Stimulated activated CD4-positive, alpha-beta T cell treated with anti-CD3 and anti-CD28 coated beads, Interleukin-2, amount 100 ng/mL, for 4 hours (primary cell): ENCODE measurements around the gene ZNF648.
"Not testable (repeated sequence)": the region's sequence is repeated elsewhere in the genome, so short reads cannot be mapped to it uniquely, and the experiment has no call there.

Source experiments
- DNase-seq: peaks from one replicate; pipeline ENCODE4 v3.0.0-alpha.2; 2020; ENCODE audit warnings: low read depth

The ZNF648 gene

DNA sequence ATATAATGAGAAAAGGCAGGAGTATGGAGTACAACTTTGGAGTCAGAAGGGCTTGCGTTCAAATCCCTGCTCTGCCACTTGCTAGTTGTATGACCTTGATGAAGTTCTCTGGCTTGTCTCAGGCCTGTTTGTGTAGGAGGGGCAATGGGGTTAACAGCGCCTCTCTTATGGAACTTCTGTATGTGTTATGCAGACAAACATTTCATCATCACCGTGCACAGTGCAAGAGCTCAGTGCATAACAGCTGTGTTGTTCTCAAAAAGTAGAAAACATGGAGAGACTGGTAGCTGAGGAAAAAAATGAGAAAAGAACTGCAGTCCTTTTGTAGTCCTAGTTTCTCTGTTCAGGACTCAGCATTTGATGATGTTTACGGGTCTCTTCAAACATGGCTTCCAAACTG lies 10.4 kb upstream of the ZNF648 start:
- DNase-seq, result no peak

DNA sequence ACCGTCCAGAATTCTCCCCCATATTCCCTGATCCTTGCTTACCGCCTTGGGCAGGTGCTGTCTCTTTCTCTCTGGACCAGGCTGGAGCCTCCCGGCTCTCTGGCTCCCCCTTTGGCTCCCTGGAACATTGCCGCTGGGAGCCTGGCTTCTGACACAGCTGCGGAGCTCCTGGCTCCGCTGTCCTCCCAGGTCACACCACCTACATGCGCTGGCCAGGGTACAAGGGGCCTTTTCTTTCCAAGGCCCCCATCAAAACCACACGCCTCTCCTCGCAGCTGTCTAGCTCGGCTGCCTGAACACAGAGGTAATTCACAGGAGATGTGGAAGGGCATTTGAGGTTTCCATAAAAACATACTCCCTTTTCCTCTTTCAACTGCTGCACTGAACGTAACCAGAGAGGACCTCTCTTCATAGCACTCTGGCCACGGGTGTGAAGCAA lies 7.5 kb upstream of the ZNF648 start:
- no peak for DNase-seq

DNA sequence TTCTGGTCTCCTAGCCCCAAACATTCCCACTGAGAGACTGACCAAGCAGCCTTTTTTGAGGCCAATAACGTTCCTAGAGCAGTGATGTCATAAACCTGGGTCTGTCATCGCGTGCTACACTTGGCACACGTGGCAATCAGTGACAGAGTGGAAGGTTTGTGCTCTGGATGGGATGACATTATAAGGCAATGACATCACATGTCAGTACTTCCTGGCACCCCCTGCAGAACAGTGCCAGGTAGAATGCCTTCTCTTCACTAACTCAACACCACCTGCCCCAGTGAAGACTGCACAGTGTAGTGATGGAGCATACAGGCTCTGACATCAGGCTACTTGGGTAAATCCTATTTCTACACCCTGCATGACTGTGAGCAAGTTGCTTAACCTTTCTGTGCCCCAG lies 5.4 kb upstream of the ZNF648 start:
- DNase-seq, result no peak

DNA sequence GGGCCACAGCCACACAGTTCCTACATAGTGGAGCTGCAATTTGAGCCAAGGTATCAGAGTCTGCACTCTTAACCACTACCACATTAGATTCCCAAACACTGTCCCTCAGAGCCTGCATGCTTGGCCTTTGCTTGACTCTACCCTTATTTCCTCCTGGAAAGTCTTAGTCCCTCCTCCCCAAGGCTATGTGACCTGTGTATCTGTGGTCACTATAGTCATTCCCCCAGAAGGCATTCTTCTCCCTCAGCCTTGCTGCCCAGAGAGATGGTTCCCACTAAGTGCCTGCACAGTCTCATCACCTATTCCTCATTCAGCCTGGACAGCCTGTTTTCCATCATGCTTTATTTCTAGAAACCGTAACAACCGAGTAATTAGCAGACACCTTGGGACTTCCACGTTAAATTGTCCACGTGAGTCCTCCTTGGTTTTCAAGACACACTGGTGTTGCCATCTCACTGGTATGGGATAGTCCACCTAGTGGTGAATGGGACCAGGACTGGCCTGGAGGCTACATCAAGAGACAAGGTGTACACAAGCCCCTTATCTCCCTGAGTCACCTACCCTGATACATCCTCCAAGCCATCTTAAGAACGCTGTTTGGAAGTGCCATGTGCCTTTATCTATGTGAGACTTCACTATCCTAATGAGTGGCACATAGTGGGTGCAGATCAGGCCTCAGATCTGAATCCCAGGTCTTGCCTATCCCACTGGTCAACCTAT lies 3.8 kb upstream of the ZNF648 start:
- DNase-seq, result no peak

DNA sequence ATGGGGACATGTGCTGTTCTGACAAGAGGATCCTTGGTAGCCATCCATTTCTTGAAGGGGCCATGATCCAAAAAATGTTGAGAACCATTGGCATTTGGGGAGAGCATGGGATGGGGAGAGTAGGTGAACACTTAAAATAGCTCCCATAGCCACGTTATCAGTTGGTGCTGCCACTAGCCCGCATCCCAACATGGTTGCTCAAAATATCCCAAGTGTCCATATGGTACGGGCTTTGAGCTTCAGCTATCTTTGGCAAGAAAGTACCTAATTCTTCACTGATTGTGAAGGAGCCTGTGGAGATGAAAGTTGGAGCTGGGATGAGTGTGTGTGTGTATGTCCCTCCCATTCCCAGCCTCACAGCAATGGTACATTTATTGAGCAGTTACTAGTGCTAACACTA lies 3.1 kb upstream of the ZNF648 start:
- no peak for DNase-seq

DNA sequence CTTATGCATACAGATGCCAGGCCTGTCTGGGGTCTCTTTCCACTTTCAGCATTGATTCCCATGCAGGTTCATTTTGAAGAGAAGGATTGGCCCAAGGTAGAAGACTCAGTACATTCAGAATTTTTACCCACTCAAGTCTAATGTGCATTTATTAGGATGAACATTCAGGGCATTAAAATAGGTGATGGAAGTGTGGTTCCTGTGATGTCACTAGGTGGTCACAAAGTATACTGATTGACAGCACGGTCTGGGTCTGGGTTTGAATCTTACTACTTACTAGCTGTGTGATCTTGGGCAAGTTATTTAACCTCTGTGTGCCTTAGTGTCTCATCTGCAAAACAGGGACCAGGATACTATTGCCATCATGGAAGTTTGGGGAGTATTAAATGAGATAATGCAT lies 711 bp upstream of the ZNF648 start:
- DNase-seq, result no peak

DNA sequence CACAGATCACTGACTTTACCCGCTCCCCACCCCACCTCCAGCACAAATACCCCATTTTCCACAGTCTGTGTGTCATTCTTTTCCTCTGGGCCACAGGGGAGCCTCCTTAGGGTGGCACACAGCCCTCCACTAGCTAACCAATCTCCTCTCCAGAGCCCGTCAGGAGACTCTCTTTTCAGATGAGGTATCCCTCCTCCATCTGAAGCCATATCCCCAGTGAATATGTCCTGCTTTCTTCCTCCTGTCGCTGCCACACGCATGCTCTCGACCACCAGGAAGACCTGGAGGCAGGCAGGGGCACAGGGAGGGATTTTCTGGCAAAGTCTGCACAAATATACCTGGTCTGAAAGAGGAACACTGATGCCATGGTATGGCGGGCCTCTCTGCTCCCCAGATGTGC lies 635 bp downstream of the ZNF648 start:
- no peak for DNase-seq

DNA sequence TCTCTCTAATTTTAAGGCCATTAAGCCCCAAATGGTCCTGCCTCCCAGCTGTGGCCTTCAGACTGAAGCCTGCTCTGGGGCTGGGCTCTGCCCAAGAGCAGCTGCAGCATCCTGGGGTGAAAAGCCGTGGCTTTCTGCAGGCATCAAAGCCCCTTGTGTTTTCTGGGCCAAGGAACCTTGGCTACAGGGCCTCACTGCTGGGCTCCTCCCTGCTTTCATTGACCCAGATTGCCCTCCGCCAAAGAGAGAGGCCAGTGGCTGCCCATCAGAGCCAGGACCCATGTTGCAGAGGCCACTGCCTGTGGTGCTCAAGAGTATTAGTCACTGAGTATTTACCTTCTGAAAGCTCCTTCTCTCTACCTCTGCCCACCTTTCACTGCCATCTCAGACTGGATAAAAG lies 1.6 kb downstream of the ZNF648 start:
- DNase-seq, result no peak

DNA sequence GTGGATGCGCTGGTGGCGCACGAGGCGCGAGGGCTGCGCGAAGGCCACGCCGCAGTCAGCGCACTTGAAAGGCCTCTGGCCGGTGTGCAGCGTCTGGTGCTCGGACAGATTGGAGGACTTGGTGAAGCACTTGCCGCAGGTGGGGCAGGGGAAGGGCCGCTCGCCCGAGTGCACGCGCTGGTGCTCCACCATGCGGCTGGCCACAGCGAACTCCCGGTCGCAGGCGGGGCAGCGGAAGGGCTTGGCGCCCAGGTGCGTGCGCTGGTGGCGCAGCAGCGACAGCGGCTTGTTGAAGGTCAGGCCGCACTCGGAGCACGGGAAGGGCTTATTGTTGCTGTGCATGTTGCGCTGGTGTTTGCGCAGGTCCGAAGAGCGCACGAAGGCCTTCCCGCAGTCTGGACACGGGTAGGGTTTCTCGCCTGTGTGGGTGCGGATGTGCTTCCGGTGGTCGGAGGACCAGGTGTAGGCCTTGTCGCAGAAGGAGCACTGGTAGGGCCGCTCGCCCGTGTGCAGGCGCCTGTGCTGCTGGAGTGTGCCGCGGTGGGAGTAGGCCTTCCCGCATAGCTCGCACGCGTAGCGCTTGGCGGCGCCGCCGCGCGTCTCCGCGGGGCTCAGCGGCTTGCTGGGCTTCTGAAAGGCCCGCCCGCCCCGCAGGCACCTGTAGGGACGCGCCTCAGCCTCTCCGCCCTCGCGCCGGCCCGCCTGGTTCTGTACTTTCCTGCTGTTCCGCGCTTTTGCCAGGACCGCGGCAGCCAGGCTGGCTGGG lies 4.7 kb downstream of the ZNF648 start:
- DNase-seq, result no peak

DNA sequence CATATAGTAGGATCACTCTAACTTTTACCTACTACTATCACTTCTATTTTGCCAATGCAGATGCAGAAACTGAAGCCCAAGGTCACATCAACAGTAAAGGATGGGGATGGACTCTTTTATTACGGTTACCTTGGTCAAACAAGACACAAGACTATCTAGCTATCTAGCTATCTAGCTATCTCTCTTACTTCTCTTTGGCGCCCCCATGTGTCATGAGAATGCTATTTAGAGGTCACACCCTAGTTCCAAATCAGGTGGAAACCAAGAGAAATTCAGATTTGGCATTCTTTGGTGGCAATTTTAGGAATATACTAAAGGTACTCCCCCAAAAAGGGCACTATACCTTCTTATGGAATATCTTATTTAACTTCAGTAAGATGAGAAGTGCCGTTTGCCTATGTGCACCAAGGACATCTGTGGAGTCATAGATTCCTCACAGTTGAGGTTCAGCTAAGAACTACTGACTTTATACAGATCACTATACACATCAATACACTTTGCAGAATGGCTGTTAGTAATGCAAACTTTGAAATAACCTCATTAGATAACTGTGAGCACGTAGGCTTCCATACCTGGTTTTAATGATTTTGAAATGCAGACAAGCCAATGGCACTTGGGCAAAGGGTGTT lies 6.7 kb downstream of the ZNF648 start:
- DNase-seq, result peak; percentile 48

DNA sequence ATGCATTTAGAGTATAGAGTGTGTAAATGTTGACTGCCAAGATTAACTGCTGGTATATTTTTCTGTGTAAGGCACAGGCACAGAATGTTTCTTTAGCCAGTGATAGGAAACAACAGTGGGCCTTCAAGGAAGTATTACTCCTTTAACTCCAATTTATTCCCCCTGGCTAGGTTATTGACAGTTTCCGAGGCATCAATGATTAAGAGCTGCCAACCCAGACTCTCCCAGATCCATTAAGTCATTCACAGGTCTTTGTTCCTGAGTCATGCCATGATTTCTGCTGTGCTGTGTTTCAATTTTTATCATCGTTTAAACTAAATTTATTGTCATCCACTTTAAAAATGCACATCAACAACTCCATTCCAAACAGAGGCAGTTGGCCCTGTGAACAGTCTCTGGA lies 9.2 kb downstream of the ZNF648 start:
- no peak for DNase-seq

DNA sequence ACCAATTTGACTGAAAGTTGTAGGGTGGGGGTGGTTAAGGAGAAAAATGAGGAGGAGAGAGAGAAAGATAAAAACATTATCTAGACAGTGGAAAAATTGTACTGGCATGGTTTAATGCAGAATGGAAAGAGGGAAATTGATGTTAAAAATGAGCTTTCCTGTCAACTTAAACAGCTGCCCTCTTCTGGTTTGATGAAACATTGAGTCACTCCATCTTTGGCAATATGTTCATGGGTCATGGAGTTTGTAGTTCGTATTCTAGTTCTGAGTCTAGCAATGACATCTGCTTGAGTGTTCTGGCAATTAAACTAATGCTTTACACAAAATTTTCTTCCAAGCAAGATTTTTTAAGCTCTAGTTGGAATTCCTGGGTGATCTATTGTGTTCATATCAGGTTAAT lies 9.6 kb downstream of the ZNF648 start:
- no peak for DNase-seq

DNA sequence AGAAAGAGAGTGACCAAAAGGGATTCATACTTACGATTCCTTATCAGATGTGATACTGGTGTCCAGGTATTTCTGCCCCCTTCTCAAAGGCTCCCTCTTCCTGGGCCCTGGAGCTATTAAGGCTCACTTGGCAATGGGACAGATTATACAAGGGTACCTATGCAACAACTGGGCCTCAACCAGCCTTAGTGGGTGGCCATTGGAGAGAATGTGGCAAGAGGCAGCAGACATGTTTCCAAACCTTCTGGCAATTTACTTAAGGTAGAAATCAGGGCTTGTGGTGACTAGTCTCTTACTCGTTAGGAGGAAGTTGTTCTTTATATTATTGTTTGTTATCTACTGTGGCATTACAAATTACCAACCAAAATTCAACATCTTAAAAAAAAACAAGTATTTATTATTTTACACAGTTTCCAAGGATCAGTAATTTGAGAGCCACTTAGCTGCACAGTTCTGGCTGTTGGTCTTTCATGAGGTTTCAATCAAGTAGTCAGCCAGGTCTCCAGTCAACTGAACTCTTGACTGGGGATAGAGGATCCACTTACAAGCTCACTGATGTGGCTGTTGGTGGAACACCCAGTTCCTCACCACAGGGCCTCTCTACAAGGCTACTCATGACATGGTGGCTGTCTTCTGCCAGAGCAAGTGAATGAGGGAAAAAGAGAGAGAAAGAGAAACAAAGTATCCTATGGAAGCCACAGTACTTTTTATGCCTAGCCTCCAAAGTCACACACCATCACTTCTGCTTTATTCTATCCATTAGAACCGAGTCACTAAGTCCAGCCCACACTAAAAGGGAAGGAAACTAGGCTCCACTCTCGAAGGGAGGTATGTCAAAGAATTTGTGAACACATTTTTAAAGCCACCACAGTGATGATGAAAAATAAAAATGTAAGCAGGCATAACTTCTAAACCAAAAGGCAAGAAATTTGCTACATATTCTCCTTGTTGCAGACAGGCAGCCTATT lies 10.7 kb downstream of the ZNF648 start:
- no peak for DNase-seq

DNA sequence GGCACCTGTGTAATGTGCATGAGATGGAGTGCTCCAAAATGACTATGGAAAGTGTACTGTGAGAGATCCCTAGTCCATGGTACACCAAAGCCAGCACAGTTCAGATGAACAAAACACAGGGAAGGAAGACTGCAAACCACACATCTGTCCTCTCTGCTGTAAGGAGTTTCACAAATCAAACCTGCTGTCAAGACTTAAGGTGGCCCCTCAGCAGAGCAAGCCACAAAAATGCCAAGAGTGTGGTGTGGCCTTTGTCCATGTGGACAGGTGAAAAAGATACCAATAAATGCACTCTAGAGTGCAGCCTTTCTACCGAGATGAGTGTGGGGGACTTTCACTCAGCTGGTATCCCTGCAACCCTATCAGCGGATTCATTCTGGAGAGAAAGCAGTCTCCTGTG lies 12.9 kb downstream of the ZNF648 start:
- DNase-seq, result no peak

DNA sequence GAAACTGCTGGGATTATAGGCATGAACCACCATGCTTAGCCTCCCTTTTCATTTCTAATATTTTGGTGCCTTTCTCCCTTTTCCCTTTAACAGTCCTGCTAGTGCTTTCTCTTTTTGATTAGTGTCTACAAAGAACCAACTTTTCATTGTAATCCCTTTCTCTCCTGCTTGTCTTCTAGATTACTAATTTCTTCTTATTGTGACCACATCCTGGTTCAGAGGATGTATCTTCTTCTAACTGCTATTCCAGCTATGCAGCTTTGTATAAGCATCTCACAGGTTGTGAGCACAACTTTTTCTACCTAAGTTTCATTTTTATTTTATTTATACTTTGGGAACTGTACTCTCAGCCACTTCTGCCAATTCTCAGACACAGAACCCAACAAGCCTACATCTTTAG lies 14.7 kb downstream of the ZNF648 start:
- DNase-seq, result no peak

DNA sequence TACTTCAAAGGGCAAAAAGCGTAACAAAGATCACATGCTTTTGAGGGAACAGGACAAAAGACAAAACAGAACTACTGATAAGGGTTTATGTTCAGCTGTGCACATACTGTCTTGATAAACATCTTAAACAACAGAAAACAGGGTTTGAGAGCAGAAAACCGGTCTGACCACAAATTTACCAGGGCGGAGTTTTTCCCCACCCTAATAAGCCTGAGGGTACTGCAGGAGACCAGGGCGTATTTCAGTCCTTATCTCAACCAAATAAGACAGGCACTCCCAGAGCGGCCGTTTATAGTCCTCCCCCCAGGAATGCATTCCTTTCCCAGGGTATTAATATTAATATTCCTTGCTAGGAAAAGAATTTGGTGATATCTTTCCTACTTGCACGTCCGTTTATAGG lies 16.0 kb downstream of the ZNF648 start:
- DNase-seq, result not testable (repeated sequence)

DNA sequence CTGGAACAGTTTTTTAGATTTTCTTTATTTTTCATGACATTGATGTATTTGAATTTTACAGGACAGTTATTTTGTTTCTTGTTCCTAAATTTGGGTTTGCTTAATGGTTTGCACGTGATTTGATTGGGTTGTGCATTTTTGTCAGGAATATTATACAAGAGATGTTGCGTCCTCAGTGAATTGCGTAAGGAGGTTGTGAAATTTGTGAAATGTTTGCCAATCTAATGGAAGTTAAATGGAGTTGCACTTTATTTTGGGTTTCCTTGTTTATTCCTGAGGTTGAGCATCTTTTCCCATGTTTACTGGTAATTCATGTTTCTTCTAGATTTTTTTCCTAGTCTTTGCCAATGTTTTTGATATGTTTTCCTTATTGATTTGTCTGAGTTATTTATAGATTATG lies 19.9 kb downstream of the ZNF648 start:
- DNase-seq, result no peak

DNA sequence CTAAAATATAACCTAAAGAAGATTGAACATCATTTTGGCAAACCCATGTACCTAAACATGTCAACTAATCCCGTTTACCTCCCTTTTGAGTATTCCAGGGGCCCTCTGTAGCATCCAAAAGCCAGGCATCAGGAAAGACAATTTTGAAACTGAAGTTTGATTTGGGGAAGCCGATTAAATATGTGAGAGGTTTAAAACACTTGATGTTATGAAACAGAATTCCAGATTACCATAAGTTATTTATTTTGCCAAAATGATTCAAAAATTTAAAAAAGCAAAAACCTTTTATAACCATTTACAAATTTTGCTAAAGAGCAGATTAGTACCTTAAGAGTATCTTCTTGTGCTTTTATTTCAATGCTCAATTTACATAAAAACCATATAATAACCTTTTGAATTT lies 23.3 kb downstream of the ZNF648 start:
- DNase-seq, result no peak

DNA sequence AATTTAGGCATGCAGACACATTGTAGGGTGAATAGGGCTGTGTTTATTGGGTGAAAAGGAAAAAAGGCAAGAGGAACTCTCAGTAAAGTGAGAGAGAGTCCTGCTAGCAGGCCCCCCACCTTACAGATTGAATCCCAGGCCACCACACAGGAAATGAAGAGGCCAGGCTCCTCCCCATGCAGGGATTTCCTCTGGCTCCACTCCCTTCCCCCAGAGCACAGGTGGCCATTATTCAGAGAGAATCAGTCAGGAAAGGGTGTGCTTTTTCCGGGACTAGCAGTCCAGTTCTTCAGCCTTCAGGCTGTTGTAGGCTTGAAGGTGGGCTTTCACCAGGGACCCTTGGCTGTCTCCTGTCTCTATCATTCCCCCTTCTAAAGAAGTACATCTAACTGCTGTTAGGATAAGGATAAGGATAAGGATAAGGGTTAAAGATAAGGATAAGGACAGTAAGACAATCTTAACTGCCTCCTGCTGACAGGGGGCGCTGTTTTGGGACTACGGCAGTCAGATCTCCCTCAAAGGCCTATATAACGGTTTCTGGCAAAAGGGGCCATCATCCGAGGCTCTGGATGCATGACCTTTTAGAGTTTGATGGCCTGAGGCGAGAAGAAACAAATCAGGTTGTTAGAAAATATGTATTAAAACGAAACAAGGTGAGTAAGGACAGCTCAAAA lies 26.3 kb downstream of the ZNF648 start:
- DNase-seq, result no peak

DNA sequence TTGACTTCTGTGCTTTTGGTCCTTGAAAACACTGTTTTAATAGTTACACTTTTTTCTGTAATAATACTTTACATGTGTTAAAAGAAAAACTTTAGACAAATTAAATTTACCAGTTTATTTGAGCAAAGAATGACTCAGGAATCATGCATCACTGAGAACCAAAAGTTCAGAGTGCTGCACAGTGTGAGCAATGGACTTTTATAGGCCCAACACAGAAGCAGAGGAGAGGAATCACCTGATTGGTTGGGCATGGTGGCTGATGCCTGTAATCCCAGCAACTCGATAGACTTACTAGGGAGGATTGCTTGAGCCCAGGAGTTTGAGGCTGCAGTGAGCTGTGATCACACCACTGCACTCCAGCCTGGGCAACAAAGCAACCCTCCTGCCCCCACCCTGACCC lies 29.3 kb downstream of the ZNF648 start:
- DNase-seq, result no peak
